DMS53 treated with DMSO at 0.1 percent for 48 hours (cell line): ENCODE data around the gene UBE3B.

Source experiments
- DNase-seq: peaks from one replicate; lab custom pipeline; 2025; ENCODE audit not compliant: unreplicated experiment; lab: John Stamatoyannopoulos, UW

UBE3B gene

GRCh38 chr12:109549613-109550270 lies 72.3 kb downstream of the UBE3B start:
- DNase-seq: no peak

DNA sequence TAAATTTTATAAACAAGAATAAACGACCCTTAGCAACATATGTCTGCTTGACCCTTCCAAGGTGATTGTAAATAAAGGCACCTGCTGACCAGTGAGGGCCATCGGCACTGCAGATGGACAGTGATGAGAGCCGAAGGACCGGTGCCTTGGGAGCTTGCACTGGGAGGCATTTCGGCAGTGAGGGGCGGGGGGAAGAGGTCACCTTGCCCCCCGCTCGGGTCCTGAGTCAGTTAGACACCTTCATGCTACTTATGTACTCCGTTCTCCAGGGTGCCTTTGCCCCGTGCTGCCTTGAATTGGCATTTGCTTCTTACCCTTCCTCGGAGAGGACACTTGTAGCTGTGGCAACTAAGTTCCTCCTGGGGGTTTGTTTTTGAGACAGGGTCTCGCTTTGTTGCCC lies 72.8 kb downstream of the UBE3B start:
- no peak for DNase-seq

DNA sequence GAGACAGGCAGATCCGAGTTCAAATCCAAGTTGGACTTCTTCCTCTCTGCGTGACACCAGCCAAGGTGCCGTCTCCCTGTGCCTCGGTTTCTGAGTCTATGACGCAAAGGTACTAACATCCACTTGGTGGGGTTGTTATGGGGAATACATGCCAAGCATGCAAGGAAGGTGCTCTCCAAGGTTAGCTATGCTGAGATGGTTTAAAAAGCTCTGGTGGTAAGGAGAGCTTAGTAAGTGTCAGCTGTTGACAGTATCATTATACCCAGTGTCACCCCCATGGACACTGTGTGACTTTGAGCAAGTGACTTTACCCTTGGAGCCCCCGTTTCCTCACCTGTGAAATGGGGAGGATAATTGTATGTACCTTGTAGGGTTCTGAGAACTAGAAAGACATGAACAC lies 73.7 kb downstream of the UBE3B start:
- no peak for DNase-seq

GRCh38 chr12:109552971-109553370 lies 75.5 kb downstream of the UBE3B start:
- no peak for DNase-seq

- DNase-seq: no peak
Observed at GRCh38 chr12:109553483-109553882, 76.0 kb downstream of the UBE3B start.

- no peak for DNase-seq
Observed at GRCh38 chr12:109553906-109554500, 76.6 kb downstream of the UBE3B start.

DNA sequence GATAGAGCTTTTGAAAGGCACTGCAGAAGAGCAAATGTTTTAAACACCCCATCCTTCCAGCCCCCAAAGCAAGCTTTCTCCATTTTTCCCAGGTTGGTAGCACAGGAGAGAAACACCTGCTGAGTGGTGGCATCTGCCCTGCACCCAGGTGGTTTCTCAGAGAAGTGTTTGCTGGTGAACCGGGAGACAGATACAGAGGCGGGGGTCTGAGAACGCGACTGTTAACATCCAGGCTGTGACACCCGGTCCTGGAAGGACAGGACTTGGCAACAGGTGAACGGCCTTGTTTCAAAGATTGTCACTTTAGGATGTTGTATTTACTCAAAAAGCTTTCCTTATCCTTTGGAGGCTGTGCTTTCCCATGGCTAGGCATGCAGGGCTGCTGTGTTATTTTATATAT lies 77.3 kb downstream of the UBE3B start:
- peak; percentile 12 for DNase-seq

DNA sequence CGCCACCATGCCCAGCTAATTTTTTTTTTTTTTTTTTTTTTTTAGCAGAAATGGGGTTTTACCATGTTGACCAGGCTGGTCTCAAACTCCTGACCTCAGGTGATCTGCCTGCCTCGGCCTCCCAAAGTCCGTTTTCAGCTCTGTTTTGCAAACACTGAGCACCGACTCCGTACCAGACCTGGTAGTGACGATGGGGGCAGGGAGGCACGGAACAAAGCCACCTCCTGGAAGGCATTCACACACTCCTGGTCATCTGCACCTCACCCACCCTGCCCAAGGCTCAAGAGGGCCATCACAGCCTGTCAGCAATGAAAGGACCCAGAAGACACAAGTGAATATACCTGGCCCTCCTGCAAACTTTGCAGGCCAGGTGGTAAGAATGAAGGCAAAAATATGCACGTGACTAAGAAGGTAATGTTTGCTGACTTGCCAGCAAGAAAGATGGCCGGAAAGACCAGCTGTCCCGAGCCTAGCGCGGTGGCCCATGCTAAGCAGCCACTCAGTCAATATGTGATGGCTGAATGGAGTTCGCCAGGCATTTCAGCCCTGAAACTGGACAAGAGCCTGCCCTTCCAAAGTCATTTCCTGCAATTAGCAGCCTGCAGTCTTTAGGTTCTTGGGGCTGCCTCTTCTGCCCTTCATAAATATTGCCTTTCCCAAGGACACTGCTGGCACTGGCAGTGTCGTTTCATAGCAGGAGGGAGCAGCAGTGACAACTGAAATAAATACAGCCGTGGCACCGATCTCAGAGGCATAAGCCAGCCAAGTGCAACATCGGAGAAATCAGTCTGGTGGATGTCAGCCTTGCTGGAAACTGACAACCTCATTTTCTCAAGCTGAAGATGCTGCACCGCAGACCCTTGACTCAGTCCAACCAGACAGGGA lies 78.2 kb downstream of the UBE3B start:
- peak; percentile 64 for DNase-seq

- no peak for DNase-seq
Observed at GRCh38 chr12:109557200-109557599, 79.8 kb downstream of the UBE3B start.

- no peak for DNase-seq
Observed at GRCh38 chr12:109557805-109558204, 80.4 kb downstream of the UBE3B start.

DNA sequence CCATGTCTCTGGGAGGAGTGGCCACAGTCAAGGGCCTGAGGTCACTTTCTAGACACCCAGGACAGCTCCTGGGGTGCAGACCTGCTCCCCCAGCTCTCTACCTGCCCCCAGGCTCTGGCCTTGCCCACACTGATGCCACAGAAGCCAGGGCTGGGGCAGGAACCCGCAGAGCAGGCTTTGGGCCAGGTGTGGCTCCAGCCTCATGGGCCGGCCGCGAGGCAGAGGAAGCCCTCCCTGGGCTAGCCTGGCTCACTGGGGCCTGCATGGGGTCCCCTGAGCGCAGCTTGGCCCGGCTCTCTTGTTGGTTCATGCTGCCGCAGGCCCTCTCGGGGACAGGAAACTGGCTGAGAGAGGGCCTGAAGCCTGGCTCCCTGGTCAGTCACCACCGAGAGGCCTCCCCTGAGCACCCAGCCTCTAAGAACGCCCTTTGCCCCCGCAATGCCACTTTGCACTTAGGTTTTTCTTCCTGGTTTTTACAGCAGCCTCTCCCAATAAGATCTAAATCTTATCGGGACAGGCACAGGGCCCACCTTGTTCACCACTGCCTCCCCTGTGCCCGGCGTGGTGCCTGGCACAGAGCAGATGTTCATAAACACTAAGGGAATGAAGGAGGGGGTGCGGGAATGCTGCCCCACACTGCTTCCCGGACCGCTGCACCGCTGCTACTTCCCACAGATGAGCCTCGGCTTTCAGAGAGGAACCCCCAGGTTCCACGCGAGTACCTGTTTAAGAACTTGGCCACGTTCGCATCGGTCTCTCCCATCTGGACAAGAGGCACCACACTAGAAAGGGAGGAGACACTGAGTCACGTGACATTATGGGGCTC lies 81.2 kb downstream of the UBE3B start:
- DNase-seq: no peak

- DNase-seq: no peak
Observed at GRCh38 chr12:109559200-109559505, 81.7 kb downstream of the UBE3B start.

- no peak for DNase-seq
Observed at GRCh38 chr12:109559601-109560000, 82.2 kb downstream of the UBE3B start.

- DNase-seq: no peak
Observed at GRCh38 chr12:109560867-109561710, 83.7 kb downstream of the UBE3B start.

- DNase-seq: no peak
Observed at GRCh38 chr12:109561711-109562030, 84.2 kb downstream of the UBE3B start.

DNA sequence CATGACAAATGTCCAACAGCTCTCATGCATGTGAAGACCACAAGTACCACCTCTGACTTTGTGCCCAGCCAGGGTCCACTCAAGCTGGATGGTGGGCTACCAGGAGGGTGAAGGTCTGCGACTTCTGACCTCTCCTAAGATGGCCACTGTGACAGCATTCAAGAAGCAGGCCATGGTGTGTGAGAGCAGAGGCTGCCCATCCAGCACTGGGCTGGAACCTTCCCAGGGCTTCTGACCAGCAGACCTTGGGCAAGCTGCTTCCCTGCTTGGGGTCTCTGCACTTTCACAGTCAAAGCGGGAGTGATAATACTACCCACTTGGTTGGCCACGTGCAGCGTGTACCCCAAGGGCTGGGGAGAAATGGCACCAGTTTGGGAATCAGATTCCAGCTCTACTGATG lies 85.4 kb downstream of the UBE3B start:
- no peak for DNase-seq

DNA sequence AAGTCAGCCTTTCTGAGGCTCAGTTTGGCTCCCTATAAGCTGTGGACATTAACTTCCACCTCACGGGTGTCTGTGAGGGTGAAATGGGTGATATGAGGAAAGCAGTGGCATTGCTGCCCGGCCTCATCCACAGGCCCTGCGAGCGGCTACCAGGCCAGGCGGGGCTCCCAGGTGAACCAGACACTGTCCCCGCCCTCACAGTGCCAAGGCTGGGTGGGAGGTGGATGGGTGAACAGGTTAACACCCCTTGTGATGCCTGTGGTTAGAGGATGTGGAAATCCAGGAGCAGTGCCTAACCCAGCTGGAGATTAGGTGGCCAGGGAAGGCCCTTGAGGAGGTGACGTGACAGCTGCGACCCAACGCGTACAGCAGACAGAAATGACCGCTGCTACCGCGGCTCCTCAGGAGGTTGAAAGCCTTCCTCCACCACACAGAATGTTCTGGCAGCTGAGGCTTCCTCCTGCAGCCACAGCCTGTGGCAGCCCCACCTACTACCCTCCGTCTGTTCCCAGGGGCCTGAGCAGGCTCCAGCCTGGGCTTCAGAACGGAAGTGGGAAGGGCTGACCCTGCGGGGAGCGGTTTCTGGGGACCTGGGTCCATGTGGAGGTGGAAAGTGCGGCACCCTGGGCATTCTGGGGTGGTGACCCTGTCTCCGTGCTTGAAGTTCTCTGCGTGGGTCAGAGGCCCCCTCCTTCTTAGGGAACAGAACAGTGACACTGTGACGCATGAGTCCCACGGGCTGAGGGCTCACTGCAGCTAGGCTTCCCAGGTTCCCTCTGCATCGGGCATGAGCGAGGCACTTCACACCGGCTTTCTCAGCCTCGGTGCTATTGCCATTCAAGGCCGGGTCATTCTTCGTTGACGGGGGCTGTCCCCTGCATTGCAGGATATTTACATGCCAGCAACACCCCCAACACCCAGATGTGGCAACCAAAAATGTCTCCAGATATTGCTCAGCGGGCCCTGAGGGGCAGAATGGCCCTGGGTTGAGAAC lies 86.2 kb downstream of the UBE3B start:
- no peak for DNase-seq

GRCh38 chr12:109566424-109566823 lies 89.0 kb downstream of the UBE3B start:
- no peak for DNase-seq

- DNase-seq: no peak
Observed at GRCh38 chr12:109567296-109567695, 89.9 kb downstream of the UBE3B start.
